BJ (cell line): ENCODE results near the gene USP53. TPM values are rescaled to one million over a fixed set of nuclear protein-coding genes. Genes with fewer than 3 reads are reported as not detected.
"Not testable (repeated sequence)": the region's sequence is repeated elsewhere in the genome, so short reads cannot be mapped to it uniquely, and the experiment has no call there.

ENCODE experiments used
- CTCF ChIA-PET: fragments of 350-600 bp; formaldehyde crosslinking; extraction: SDS; loops from one replicate; lab custom pipeline; 2021; ENCODE audit warnings: antibody characterized with exemption, inconsistent platforms; lab: Yijun Ruan, JAX
- POLR2A ChIA-PET: fragments of 300-600 bp; sonication (Branson Sonifier 250); formaldehyde crosslinking; extraction: SDS; loops from one replicate; lab custom pipeline; 2021; ENCODE audit warnings: antibody characterized with exemption; lab: Charles Lee
- DNase-seq: peaks from one replicate; pipeline ENCODE4 v3.0.0-alpha.2; 2011; ENCODE audit warnings: low read depth
- H3K27me3 ChIP-seq: 2 replicates; pipeline ENCODE4 v1.6.0; 2011; ENCODE audit warnings: low read length; ENCODE audit not compliant: control insufficient read depth, insufficient read depth
- H3K36me3 ChIP-seq: 2 replicates; pipeline ENCODE4 v1.5.1; 2011; ENCODE audit warnings: low read length; ENCODE audit not compliant: control insufficient read depth, insufficient read depth
- H3K4me3 ChIP-seq: 2 replicates; pipeline ENCODE4 v1.5.1; 2011; ENCODE audit warnings: low read depth, mild to moderate bottlenecking, control low read depth, low read length
- CTCF ChIP-seq: IDR thresholded peaks from 2 replicates; pipeline ENCODE4 v1.5.1; 2011; ENCODE audit warnings: low read depth, mild to moderate bottlenecking, control low read depth, inconsistent platforms, low read length, moderate library complexity; ENCODE audit not compliant: insufficient read depth
- polyA plus RNA-seq: library from polyadenylated mRNA; depleted of rRNA; stranded (reverse); fragments of >200 nt; gene quantifications from 2 replicates; pipeline ENCODE4 v1.2.3, GENCODE V29; 2011

The USP53 gene
- polyA plus RNA-seq, 1 experiment, result 70.5 TPM

- H3K4me3 ChIP-seq, result no peak overlapping the region
- POLR2A ChIA-PET, result no interaction called here
- DNase-seq, result no peak
- no peaks in the 10 kb centered on the region for H3K27me3 ChIP-seq
- CTCF ChIA-PET, result interaction anchor here (0.6 kb wide), 1 partner anchor 505 kb away, joined by 3 read pairs; no protein-coding TSS in a partner anchor
- peaks cover 15% of the 10 kb centered on the region for H3K36me3 ChIP-seq
- TF ChIP-seq CTCF, result no peak
Observed at GRCh38 chr4:119243868-119244267, 31.4 kb downstream of the USP53 start.

GRCh38 chr4:119244344-119244743 is 31.8 kb downstream of the USP53 start:
- H3K4me3 ChIP-seq, result no peak overlapping the region
- CTCF ChIA-PET, result no interaction called here
- no peak for TF ChIP-seq CTCF
- peaks cover 15% of the 10 kb centered on the region for H3K36me3 ChIP-seq
- no peak for DNase-seq
- H3K27me3 ChIP-seq, result no peaks in the 10 kb centered on the region
- POLR2A ChIA-PET, result no interaction called here

GRCh38 chr4:119244832-119245231 is 32.3 kb downstream of the USP53 start:
- Histone ChIP-seq H3K4me3 (no peak overlapping the region), H3K36me3 (peaks cover 13% of the 10 kb centered on the region), H3K27me3 (no peaks in the 10 kb centered on the region)
- ChIA-PET POLR2A (no interaction called here), CTCF (interaction anchor here (1.5 kb wide), 1 partner anchor 204 kb away, joined by 3 read pairs; no protein-coding TSS in a partner anchor)
- TF ChIP-seq CTCF, result no peak
- no peak for DNase-seq

- peaks cover 12% of the 10 kb centered on the region for H3K36me3 ChIP-seq
- DNase-seq, result no peak
- H3K4me3 ChIP-seq, result no peak overlapping the region
- no peaks in the 10 kb centered on the region for H3K27me3 ChIP-seq
- no peak for TF ChIP-seq CTCF
- CTCF ChIA-PET, result interaction anchor here (1.5 kb wide), 1 partner anchor 205 kb away, joined by 3 read pairs; no protein-coding TSS in a partner anchor
- POLR2A ChIA-PET, result no interaction called here
Observed at GRCh38 chr4:119246177-119246733, 33.7 kb downstream of the USP53 start.

GRCh38 chr4:119251037-119251436 is 38.5 kb downstream of the USP53 start:
- H3K4me3 ChIP-seq, CTCF ChIA-PET, H3K27me3 ChIP-seq, POLR2A ChIA-PET, DNase-seq: not testable (repeated sequence)
- H3K36me3 ChIP-seq, result peaks cover 14% of the 10 kb centered on the region

GRCh38 chr4:119255223-119255622 is 42.7 kb downstream of the USP53 start:
- POLR2A ChIA-PET, result interaction anchor here (0.6 kb wide), 1 partner anchor 13 kb away, joined by 3 read pairs; no protein-coding TSS in a partner anchor
- not testable (repeated sequence) for DNase-seq, H3K36me3 ChIP-seq

More at GRCh38 chr4:119255223-119255622, 42.7 kb downstream of the USP53 start:
- H3K27me3 ChIP-seq, H3K4me3 ChIP-seq: not testable (repeated sequence)
- CTCF ChIA-PET, result interaction anchor here (1.3 kb wide), 1 partner anchor 17 kb away, joined by 5 read pairs; no protein-coding TSS in a partner anchor
